NCI-H128 (cell line): ENCODE measurements around the gene KRT82.

ENCODE experiments used
- DNase-seq: peaks from one replicate; lab custom pipeline; 2025; ENCODE audit not compliant: unreplicated experiment; lab: John Stamatoyannopoulos, UW

KRT82 gene

GRCh38 chr12:52436000-52436827 lies 30.1 kb upstream of the KRT82 start:
- no peak for DNase-seq

- DNase-seq: no peak
Observed at GRCh38 chr12:52435659-52435999, 29.5 kb upstream of the KRT82 start.

GRCh38 chr12:52434760-52435530 lies 28.8 kb upstream of the KRT82 start:
- DNase-seq: no peak

GRCh38 chr12:52434081-52434733 lies 28.1 kb upstream of the KRT82 start, which contains the start of gene KRT75:
Gene KRT75 (minus strand): TSS chr12:52434371. CDS start chr12:52434304, 67 bp downstream.
- DNase-seq: no peak

GRCh38 chr12:52433501-52434080 lies 27.5 kb upstream of the KRT82 start:
- DNase-seq: no peak

GRCh38 chr12:52432559-52433207 lies 26.5 kb upstream of the KRT82 start:
- no peak for DNase-seq

- DNase-seq: no peak
Observed at GRCh38 chr12:52428121-52428520, 22.0 kb upstream of the KRT82 start.

- DNase-seq: no peak
Observed at GRCh38 chr12:52427083-52427482, 20.9 kb upstream of the KRT82 start.

- no peak for DNase-seq
Observed at GRCh38 chr12:52426034-52426433, 19.9 kb upstream of the KRT82 start.

- DNase-seq: no peak
Observed at GRCh38 chr12:52425466-52425865, 19.3 kb upstream of the KRT82 start.

GRCh38 chr12:52423661-52424500 lies 17.7 kb upstream of the KRT82 start:
- DNase-seq: peak; percentile 8

- no peak for DNase-seq
Observed at GRCh38 chr12:52423035-52423434, 16.9 kb upstream of the KRT82 start.

- DNase-seq: no peak
Observed at GRCh38 chr12:52419656-52420055, 13.5 kb upstream of the KRT82 start.

GRCh38 chr12:52418576-52419110 lies 12.5 kb upstream of the KRT82 start:
- DNase-seq: no peak

GRCh38 chr12:52417740-52418139 lies 11.6 kb upstream of the KRT82 start:
- DNase-seq: no peak

- no peak for DNase-seq
Observed at GRCh38 chr12:52416795-52417194, 10.7 kb upstream of the KRT82 start.

GRCh38 chr12:52415870-52416750 lies 10.0 kb upstream of the KRT82 start:
- no peak for DNase-seq

- no peak for DNase-seq
Observed at GRCh38 chr12:52414936-52415335, 8.8 kb upstream of the KRT82 start.
